HG03457 (cell line): ENCODE data around the gene PIP4K2A.

Source experiments
- ATAC-seq: cut with Tn5 transposase; IDR thresholded peaks from one replicate; pipeline ENCODE4 v1.9.1; 2021; ENCODE audit warnings: moderate number of reproducible peaks; ENCODE audit not compliant: unreplicated experiment

The PIP4K2A gene

GRCh38 chr10:22643775-22644174 is 70.6 kb downstream of the PIP4K2A start:
- ATAC-seq = no peak

GRCh38 chr10:22643116-22643515 is 71.3 kb downstream of the PIP4K2A start:
- no peak for ATAC-seq

GRCh38 chr10:22641743-22642142 is 72.6 kb downstream of the PIP4K2A start:
- no peak for ATAC-seq

DNA sequence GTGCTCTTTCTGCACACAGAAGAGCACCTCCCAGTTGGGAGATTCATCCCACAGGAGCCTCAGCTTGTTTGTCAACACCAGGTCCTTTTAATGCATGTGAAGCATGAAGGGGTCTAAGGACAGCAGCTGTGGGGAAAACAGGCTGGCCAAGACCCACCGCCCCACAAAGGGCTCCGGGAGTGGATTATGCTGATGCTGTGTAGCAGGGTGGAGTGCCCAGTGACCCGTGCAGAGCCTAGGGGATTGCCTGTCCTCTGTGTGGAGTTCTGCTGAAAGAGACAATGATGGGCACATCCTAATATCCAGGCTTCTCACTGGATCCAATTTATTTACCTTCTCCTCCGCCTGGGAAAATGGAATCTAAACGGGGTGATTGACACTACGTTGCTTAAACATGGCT is 74.0 kb downstream of the PIP4K2A start:
- ATAC-seq = no peak

DNA sequence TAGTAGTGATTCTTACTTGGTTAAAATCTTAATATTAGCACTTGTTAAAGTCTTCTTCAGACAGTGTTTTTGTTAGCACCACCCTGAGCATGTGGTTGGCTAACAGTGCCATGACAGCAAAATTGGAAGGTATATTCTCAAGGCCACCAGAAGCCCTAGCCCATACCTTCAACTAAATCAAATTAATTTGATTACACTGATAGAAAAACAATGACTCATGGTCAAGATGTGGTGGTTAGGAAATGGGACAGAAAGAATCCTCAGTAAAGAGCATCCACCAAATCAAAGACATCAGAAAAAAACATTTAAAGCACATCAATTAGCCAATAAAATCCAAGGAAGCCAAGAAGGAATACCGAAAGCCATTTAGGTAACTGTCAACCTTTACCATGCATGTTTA is 75.5 kb downstream of the PIP4K2A start:
- ATAC-seq = no peak

DNA sequence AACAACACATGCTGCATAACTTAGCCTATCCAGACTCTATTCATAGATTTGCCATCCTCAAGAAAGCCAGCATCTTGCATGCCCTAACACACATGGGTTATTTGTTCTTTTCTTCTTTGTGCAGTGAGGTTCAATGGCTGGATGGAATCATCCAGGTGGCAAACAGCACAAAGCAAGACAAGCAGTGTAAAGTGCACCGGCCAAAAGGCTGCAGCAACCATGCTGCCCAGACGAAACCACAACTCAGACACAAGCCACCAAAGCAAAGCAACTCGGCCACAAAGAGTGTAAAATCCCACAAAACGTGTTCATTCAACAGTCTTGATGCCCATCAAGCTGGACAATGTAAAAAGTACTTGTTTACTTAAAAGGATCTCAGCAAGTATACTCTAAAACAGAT is 76.9 kb downstream of the PIP4K2A start:
- ATAC-seq = no peak

- no peak for ATAC-seq
These were observed 78.7 kb downstream of the PIP4K2A start for GRCh38 chr10:22635650-22636049.

DNA sequence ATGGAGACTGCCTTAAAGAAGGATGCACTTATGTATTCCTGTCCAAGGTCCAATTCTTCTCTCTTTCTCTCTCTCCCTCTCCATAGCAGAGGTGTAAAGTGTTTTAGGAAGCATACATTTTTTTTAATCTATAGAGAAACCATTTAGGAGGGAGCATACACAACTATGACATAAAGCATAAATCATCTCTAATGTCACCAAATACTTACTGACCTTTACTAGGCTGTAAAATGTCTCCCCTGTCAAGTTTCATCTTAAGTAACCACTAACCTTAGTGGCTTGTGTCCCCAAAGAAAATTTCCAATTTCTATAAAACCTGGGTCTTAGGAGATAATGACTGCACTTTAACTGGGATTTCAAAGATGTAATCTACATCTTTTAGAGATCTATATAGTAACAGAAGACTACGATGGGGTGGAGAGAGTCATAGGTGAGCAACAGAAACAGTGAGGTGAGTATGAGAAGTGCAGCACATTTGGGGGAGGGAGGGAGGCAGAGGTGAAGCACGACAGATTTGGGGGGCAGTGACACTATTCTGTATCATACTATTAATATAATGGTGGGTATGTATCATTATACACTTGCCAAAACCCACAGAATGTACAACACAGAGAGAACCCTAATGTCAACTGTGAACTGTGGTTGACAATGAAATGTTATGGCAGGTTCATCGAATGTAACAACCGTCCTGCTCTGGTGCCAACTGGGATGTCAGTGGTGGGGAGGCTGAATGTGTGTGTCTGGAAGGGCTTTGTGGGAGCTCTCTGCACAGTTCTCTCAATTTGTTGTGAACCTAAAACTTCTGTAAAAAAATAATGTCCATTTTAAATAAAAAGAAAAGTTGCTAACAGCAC is 79.5 kb downstream of the PIP4K2A start:
- no peak for ATAC-seq

DNA sequence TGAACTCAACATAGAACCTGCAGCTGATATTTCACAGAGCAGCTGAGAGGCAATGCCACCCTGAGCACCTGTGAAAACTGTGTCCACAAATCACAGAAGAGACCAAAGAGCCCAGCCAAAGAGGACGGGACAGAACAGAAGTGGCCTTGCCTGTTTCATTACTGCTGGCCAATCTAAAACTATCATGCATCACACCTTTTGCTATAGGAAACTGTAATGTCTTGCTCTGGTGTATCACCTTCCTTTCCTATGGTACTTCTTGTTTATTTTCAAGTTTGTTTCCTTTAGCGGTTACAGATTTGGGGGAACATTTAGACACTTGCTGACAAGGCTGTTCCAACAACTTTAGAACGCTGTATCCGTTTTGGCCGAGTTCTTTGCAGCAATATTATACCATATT is 80.3 kb downstream of the PIP4K2A start:
- no peak for ATAC-seq

DNA sequence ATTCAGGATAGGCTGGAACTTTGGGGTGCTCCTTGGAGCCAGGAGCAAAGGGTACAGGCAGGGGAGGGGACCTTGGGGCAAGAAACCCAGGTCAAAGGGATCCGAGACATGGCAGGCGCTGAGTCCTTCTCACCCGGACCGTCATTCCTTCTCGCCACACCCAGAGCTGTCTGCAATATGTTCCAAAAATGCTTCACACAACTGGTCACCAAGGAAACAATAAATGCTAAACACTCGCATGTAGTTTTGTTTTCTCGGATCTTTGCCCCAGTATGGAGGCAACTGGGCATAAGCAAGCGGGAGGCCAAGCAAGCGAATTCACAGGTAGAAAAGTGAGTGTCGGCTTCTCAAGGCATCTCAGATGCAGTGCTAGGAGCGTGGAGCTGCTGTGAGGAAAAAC is 80.8 kb downstream of the PIP4K2A start:
- ATAC-seq = no peak

DNA sequence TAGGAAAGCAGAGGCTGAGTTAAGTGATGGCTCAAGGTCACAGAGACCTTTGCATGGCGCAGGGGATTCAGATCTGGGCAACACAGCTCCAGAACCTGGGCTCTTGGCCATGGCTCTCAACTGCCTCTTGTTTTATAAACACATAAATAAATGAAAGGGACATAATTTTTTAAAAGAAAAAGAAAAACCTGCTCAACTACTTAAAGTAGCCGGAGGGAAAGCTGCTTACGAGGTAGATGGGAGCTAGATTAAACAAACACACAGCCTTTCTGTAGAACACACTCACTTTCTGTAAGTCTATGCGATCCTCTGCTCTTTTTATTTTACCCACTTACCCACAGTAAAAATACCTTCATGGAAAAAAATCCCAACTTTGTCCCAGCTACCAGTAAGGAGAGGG is 81.3 kb downstream of the PIP4K2A start:
- ATAC-seq = no peak

GRCh38 chr10:22631646-22632278 is 82.6 kb downstream of the PIP4K2A start:
- ATAC-seq = no peak

DNA sequence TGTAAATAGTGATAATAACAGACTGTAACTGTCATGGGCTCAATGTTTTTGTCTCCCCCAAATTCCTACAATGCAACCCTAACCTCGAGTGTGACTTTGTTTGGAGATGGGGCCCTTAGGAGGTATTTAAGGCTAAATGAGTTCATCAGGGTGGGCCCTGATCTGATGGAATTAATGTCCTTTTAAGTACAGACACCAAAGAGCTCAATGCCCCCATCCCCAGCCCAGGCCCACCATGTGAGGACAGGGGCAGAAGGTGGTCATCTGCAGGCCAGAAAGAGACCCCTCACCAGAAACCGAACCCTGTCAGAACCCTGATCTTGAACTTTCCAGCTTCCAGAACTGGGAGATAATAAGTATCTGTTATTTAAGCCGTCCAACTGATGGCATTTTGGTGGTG is 83.2 kb downstream of the PIP4K2A start:
- no peak for ATAC-seq

GRCh38 chr10:22630234-22631174 is 83.9 kb downstream of the PIP4K2A start:
- peak; percentile 68 for ATAC-seq

- peak; percentile 16 for ATAC-seq
These were observed 84.5 kb downstream of the PIP4K2A start for GRCh38 chr10:22629852-22630233.

DNA sequence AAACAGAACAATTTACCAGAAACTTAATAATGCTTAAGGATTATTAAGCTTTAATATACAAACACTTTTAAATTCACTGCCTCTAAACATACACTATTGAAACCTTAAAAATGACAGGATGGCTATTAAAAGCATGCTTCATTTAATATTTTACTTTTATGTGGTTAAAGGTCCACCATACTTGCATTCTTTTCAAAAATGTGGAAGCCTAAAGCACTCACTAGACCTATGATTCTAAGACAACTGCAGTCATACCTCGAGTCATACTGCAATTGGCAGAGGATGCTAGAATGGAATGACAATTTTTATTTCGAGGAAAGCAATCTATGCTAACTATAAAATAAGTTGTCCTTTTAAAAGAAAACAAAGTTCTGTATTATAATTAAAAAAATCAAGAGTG is 85.3 kb downstream of the PIP4K2A start:
- ATAC-seq = no peak

- ATAC-seq = no peak
These were observed 86.1 kb downstream of the PIP4K2A start for GRCh38 chr10:22628309-22628708.

DNA sequence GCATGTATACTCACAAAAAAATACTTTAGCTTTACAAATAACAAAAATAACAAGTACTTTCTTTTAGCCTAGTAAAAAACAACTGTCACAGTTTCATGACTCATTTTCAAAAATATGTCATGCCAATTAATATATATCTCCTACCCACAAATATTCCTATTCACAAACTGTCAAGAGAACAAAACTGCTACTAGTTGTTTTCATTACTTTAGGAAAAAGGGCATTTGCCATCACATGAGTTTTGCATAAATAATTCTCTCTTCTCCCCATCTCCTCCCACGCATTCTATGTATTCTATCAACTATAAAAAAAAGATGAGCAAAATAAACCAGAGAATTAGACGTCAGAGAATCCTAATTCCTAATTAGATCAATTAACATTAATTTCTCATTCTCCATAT is 87.6 kb downstream of the PIP4K2A start:
- ATAC-seq = no peak

- no peak for ATAC-seq
These were observed 88.7 kb downstream of the PIP4K2A start for GRCh38 chr10:22625516-22626290.

DNA sequence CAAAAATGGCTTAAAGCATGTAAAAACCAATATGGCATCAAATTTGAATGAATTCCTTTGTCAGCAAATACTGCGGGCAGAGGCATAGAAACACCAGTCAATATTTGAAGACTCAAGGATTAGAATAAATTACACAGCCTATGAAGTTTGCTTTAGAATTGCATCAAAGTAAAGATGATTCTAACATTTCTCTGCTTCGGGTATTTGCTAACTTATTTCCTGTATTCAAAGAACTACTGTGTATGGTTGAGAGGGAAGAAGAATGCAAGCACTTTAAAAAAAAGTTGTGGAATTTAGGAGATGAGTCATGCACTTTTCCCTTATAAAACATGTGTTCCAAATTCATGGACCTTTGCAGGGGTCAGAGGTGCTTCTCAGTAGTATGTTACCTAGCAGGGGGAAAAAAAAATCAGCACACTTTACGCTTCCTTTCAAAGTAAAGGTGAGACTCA is 90.1 kb downstream of the PIP4K2A start:
- ATAC-seq = no peak
